SU-DHL-6 (cell line): Measurements from ENCODE around the gene CXCR4.

Source experiments
- H2AFZ ChIP-seq: fragments of 200-600 bp; sonication (generic); 2 replicates; pipeline ENCODE4 v1.6.1; 2014; ENCODE audit warnings: low read depth, mild to moderate bottlenecking, moderate library complexity, mixed read lengths, antibody characterized with exemption, low read length; ENCODE audit not compliant: severe bottlenecking
- H3F3A ChIP-seq: fragments of 200-600 bp; shearing (Covaris generic); 2 replicates; pipeline ENCODE4 v1.6.0; 2016; ENCODE audit warnings: antibody characterized with exemption, mild to moderate bottlenecking; ENCODE audit not compliant: insufficient read depth
- H3K27ac ChIP-seq: fragments of 200-600 bp; sonication (generic); 2 replicates; pipeline ENCODE4 v1.5.1; 2016; ENCODE audit warnings: low read depth, mild to moderate bottlenecking, low read length, moderate library complexity, mixed read lengths
- H3K27me3 ChIP-seq: fragments of 200-600 bp; sonication (generic), shearing (Covaris generic); 2 replicates; pipeline ENCODE4 v1.6.0; 2014; ENCODE audit warnings: mild to moderate bottlenecking, low read length
- H3K36me3 ChIP-seq: fragments of 200-600 bp; sonication (generic); 2 replicates; pipeline ENCODE4 v1.6.1; 2014; ENCODE audit warnings: mild to moderate bottlenecking, low read length, mixed read lengths
- H3K4me2 ChIP-seq: fragments of 300-600, 200-600 bp; shearing (Covaris generic), sonication (generic); 2 replicates; pipeline ENCODE4 v1.6.0; 2014; ENCODE audit warnings: low read length, low read depth, mild to moderate bottlenecking; ENCODE audit not compliant: poor library complexity, severe bottlenecking
- H3K4me3 ChIP-seq: fragments of 200-600 bp; sonication (generic); 2 replicates; pipeline ENCODE4 v1.5.1; 2014; ENCODE audit warnings: antibody characterized with exemption, low read length, mild to moderate bottlenecking, mixed read lengths; ENCODE audit not compliant: insufficient read depth, poor library complexity, severe bottlenecking
- H3K79me2 ChIP-seq: fragments of 200-600 bp; sonication (generic); 2 replicates; pipeline ENCODE4 v1.6.1; 2014; ENCODE audit warnings: mild to moderate bottlenecking, low read length, moderate library complexity; ENCODE audit not compliant: insufficient read depth
- H3K9ac ChIP-seq: fragments of 200-600 bp; sonication (generic); 2 replicates; pipeline ENCODE4 v1.7.0; 2014; ENCODE audit warnings: mild to moderate bottlenecking, low read length
- H3K9me2 ChIP-seq: fragments of 200-600 bp; sonication (generic); replicated peaks from 2 replicates; pipeline ENCODE4 v1.6.1; 2014; ENCODE audit warnings: low read length; ENCODE audit not compliant: insufficient read depth
- H3K9me3 ChIP-seq: fragments of 200-600 bp; sonication (generic); 2 replicates; pipeline ENCODE4 v1.6.1; 2014; ENCODE audit warnings: low read length, mixed read lengths; ENCODE audit not compliant: insufficient read depth
- H4K20me1 ChIP-seq: fragments of 200-600 bp; sonication (generic); 2 replicates; pipeline ENCODE4 v1.6.1; 2014; ENCODE audit warnings: low read depth, mild to moderate bottlenecking, antibody characterized with exemption, low read length, moderate library complexity, mixed read lengths
- EZH2phosphoT487 ChIP-seq: fragments of 200-600 bp; sonication (generic), shearing (Covaris generic); conservative IDR thresholded peaks from 2 replicates; pipeline ENCODE4 v1.6.1; 2018; ENCODE audit warnings: mild to moderate bottlenecking, antibody characterized with exemption, low read length, moderate library complexity, mixed read lengths
- TF ChIP-seq, protein P1 (sequence below): fragments of 200-600 bp; sonication (generic); IDR thresholded peaks from one replicate; pipeline ENCODE4 v1.5.1; 2017; ENCODE audit warnings: antibody characterized with exemption, mild to moderate bottlenecking, low read length, moderate library complexity; ENCODE audit not compliant: insufficient read depth, poor library complexity, severe bottlenecking

The CXCR4 gene

DNA sequence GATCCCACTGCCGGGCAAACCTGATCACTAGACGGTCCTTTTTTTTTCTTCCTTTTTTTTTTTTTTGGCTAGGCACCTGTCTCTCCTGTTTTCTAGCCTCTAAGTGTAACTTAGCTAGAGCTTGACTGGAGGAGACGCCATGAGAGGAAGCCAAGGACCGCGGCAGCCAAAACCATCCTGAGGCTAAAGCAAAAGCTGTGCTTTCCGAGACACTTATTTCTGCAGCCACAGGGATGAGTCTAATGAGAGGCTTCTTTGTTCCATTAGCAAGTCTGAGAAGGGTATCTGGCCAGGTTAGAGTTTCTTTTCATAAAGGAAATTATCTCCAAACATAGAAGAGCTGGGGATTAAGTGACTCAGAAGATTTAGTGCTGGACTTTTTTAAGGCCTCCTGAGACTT is 7.3 kb upstream of the CXCR4 start:
- no peak overlapping the region for H2AFZ ChIP-seq
- peaks cover 37% of the 10 kb centered on the region for H3F3A ChIP-seq
- H3K9me2 ChIP-seq, result no peaks in the 10 kb centered on the region
- H3K36me3 ChIP-seq, result no peaks in the 10 kb centered on the region
- no peaks in the 10 kb centered on the region for H4K20me1 ChIP-seq
- no peak overlapping the region for H3K4me3 ChIP-seq
- no peaks in the 10 kb centered on the region for H3K9me3 ChIP-seq
- no peaks in the 10 kb centered on the region for H3K27me3 ChIP-seq
- peak overlapping the region; percentile 43 for H3K27ac ChIP-seq
- TF ChIP-seq EZH2phosphoT487, result no peak
- TF ChIP-seq, protein P1, sequence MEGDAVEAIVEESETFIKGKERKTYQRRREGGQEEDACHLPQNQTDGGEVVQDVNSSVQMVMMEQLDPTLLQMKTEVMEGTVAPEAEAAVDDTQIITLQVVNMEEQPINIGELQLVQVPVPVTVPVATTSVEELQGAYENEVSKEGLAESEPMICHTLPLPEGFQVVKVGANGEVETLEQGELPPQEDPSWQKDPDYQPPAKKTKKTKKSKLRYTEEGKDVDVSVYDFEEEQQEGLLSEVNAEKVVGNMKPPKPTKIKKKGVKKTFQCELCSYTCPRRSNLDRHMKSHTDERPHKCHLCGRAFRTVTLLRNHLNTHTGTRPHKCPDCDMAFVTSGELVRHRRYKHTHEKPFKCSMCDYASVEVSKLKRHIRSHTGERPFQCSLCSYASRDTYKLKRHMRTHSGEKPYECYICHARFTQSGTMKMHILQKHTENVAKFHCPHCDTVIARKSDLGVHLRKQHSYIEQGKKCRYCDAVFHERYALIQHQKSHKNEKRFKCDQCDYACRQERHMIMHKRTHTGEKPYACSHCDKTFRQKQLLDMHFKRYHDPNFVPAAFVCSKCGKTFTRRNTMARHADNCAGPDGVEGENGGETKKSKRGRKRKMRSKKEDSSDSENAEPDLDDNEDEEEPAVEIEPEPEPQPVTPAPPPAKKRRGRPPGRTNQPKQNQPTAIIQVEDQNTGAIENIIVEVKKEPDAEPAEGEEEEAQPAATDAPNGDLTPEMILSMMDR, result no peak
- H3K4me2 ChIP-seq, result peak overlapping the region; percentile 47
- no peaks in the 10 kb centered on the region for H3K79me2 ChIP-seq
- H3K9ac ChIP-seq, result peak overlapping the region; percentile 10; the same call in 1 of the 2 replicates

DNA sequence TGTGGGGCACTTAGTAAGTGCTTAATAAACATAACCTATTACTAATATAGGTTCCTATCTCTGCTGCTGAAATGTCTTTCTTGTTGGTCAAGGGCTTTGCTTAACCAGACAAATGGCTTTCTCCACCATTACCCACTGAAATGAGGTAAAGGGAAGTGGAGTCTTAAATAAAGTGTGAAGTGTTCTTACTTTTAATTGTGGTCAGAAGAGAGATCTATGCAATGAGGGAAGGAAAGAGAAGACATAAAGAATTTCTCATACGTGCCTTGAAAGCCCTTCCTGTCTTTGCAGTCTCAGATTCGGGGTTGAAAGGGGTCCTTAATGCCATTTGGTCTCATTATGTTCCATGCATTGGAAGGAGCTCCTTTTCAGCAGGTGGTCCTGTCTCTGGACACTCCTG is 6.9 kb upstream of the CXCR4 start:
- no peaks in the 10 kb centered on the region for H3K9me2 ChIP-seq
- no peaks in the 10 kb centered on the region for H3K9me3 ChIP-seq
- H3K4me2 ChIP-seq, result peak overlapping the region; percentile 47
- H3K9ac ChIP-seq, result no peak overlapping the region
- no peaks in the 10 kb centered on the region for H4K20me1 ChIP-seq
- no peak for TF ChIP-seq EZH2phosphoT487
- H3K27ac ChIP-seq, result peak overlapping the region; percentile 43
- no peaks in the 10 kb centered on the region for H3K79me2 ChIP-seq
- no peaks in the 10 kb centered on the region for H3K27me3 ChIP-seq
- H3F3A ChIP-seq, result peaks cover 41% of the 10 kb centered on the region
- no peak overlapping the region for H3K4me3 ChIP-seq
- no peak overlapping the region for H2AFZ ChIP-seq
- H3K36me3 ChIP-seq, result no peaks in the 10 kb centered on the region

DNA sequence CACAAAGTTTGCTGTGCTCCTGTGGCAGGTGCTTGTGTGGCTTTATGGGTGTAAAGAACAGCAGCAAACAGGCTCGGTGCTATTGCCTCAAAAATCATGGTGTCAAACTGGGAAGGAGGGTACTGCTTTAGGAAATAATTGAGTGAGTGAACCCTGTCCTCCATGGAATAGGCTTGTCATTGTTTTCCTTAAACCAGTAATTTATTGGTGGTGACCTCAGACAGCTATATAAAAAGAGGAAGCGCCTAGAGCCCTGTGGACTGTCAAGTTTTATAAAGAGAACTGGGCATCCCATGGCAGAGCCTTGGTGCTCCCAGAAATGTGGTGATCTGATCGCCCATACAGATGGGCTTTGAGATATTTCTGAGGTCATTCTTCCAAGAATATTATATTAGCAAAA is 4.7 kb upstream of the CXCR4 start:
- TF ChIP-seq, protein P1, result no peak
- no peak for TF ChIP-seq EZH2phosphoT487
- no peaks in the 10 kb centered on the region for H4K20me1 ChIP-seq
- peaks cover 52% of the 10 kb centered on the region for H3F3A ChIP-seq
- H3K4me2 ChIP-seq, result no peak overlapping the region
- H3K36me3 ChIP-seq, result no peaks in the 10 kb centered on the region
- no peaks in the 10 kb centered on the region for H3K27me3 ChIP-seq
- H3K4me3 ChIP-seq, result no peak overlapping the region
- H3K9ac ChIP-seq, result no peak overlapping the region
- no peaks in the 10 kb centered on the region for H3K9me2 ChIP-seq
- H3K9me3 ChIP-seq, result no peaks in the 10 kb centered on the region
- H2AFZ ChIP-seq, result no peak overlapping the region
- H3K27ac ChIP-seq, result no peak overlapping the region
- H3K79me2 ChIP-seq, result peaks cover 3% of the 10 kb centered on the region

DNA sequence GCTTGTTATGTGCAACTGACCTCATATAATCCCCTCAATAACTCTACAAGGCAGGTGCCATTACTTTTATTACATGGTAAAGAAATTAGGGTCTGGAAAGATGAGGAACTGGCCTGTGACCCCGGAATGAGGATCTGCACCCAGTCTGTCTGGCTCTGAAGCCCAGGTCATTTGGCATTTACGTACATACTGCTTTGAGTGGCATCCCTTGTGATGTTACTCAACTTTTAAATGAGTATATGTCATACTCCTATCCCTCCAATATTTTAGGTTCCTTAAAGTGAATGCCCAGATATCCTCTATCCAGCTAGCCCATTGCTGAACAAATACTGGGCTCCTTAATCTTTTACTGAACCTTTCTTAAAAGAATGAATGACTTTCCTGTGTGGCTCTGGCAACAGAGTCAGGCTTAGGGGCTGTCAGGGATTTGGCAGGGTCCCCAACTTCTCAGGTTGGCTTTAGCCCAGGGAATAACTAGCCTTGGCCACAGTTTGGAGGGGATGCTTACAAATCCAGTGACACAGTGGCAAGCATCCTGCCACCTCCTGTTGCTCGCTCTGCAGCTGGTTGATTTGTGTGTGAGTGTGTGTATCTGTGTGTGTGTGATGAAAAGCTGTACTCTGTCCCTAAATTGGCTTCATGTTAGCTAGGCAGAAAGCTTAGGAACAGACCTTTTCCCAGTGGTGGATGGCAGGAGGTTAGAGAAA is 3.4 kb upstream of the CXCR4 start:
- Histone ChIP-seq H2AFZ (no peak overlapping the region), H4K20me1 (no peaks in the 10 kb centered on the region), H3K27me3 (no peaks in the 10 kb centered on the region), H3K79me2 (peaks cover 16% of the 10 kb centered on the region), H3K4me3 (no peak overlapping the region), H3K4me2 (no peak overlapping the region), H3K36me3 (peaks cover 4% of the 10 kb centered on the region; the same call in 1 of the 2 replicates), H3K9me3 (no peaks in the 10 kb centered on the region), H3K9me2 (no peaks in the 10 kb centered on the region), H3F3A (peaks cover 50% of the 10 kb centered on the region), H3K27ac (no peak overlapping the region), H3K9ac (no peak overlapping the region)
- TF ChIP-seq, protein P1, result no peak
- TF ChIP-seq EZH2phosphoT487, result no peak
